Activated CD4-positive, alpha-beta T cell treated with anti-CD3 and anti-CD28 coated beads, Interleukin-2, amount 50 U/mL, for 16 hours (primary cell): ENCODE results near the gene RCOR1.
"Not testable (repeated sequence)": the region's sequence is repeated elsewhere in the genome, so short reads cannot be mapped to it uniquely, and the experiment has no call there.

Experiments
- DNase-seq: peaks from one replicate; pipeline ENCODE4 v3.0.0-alpha.2; 2020

Gene RCOR1

DNA sequence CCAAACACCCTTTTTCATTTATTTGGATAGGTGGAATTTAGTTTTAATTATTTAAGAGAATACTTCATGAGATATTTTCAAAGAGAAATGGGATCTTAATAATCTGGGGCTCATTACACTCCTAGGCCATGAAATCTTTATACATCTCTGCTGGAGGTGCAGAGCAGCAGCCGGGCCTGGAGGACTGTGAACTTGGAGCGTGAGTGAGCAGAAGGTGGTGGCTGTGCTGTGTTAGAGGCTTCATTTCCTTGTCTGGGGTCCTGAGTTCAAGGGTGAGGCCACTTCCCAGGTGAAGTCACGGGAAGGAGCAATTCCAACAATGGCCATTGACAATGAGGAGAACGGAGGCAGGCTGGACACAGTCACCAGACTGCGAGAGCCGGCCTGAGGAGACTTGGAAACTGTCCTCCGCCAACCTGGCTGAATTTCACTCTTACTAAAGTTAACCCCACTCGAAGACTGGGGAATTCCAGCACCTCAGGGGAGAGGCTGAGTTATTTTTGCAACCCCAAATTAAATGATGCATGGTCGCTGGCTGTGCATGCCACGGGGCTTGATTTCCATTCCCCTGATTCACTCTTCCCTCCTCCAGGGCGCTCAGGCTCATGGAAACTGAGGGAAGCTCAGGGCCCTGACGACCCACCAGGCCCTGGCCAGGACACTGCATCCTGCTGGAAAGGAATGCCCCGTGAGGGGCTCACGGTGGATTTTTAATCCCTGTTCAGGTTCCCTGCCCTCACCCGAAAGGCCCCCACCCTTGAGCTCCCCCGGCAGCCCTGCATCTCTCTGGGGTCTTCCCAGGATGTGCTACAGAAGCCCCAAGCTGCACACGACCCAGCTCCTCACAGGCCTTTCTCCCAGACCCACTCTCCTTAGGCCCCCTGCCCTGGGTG is 162.2 kb downstream of the RCOR1 start:
- DNase-seq, result no peak

DNA sequence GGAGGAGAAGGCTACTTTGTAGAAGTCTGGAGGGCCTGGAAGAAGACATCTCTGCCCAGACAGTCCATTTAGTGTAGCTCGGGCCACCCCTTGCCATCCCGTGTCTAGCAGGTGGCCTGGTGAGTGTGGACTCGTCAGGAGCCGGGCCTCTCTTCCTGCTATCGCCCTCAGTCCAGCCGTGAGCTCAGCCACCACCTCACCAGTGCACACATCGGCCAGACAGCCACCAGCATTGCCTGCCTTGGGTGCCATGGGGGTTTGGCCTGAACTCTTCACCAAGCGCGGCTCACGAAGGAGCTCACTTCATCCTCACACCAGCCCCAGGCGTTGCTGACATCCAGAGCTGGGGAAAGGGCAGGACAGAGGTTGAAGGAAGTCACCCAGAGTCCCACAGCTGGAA is 165.2 kb downstream of the RCOR1 start:
- no peak for DNase-seq

DNA sequence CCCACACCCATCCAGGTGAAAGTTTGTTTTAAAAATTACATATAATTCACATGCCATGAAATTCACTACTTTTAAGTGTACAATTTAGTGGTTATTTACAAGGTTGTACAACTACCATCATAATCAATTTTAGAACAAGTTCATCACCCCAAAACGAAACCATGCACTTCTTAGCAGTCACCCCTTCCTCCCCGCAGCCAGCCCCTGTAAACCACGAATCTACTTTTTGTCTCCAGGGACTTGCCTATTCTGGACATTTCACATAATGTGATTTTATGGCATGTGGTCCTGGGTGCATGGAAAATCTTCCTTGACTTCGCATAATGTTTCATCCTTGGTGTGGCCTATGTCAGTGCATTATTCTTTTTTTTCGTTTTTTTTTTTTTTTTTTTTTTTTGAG is 165.6 kb downstream of the RCOR1 start:
- no peak for DNase-seq

DNA sequence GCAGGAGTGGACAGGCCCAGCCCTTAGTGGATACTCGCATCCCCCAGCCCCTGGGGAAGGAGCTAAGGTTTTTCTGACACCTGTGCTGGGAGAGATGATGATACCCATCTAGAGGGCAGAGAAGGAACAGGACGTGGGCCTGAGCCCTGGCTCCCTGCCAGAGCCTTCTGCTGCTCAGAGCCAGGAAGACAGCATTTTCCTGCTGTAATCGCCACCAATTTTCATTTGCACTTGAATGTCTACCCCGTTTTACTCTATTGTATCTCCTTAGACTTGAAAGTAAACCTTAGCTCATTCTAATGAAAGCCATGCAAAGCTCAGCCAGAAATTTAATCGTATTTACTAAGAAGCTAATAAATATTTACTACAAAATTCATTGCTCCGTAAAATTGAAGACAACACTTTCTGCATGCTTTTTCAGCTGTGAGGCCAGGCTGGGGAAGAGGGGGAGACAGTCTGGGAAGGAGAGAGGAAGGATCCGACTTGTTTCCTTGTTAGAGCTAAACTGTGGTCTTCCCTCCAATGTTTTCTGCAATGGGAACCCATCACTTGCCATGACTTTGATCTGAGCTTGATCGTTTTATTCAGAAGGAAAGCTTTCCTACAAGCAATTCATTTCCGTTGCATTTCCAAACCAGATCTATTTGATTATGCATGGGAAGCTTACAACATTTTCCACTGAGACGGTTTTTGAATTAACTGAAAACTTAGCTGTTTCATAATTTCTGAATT is 167.2 kb downstream of the RCOR1 start:
- no peak for DNase-seq

DNA sequence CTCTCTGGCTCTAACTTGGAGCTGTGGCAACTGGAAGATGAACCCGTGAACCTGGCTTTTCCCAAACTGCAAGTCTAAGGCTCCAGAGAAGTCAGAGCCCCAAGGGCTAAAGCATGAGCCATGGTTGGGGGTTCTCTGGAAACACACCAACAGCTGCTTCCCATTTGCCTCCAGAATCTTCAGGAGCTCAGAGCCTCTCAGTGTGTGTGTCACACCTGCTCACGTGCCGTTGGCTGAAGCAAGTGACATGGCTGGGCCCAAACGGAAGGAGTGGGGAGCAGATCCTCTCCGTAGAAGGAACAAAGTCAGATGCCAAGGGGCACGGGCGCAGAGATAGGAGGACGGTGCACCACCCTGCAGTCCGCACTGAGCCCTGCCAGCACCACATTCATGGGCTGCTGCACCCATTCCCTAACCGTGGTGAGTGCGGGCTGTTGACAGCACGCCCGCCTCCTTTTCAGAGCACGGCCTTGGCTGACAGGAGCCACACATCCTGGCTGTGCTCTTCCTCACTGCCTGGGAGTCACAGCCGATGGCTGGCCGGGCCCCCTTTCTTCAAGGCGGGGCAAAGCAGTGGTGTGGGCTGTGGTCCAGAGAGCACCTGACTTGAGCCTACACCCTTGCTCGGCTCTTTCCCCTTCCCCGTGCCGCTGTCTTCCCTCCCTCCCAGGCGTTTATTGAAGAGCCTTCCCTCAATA is 168.2 kb downstream of the RCOR1 start:
- DNase-seq, result no peak

DNA sequence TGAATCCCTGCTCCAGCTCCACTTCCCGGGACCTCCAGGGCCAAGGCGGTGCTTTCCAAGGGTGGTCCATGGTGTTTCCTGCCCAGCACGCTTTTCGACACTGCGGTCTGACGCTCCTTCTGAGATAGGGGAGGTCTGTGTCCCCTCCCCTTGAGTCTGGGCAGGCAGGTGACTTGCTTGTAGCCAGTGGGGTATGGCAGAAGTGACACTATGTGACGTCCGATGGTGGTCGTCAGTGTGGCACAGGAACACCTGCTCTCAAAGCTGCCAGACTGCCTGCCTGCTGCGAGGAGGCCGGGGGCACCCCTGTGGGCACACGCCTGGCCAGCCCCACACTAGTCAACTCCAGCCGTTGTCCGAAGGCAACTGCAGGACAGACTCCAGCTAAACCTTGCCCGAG is 168.8 kb downstream of the RCOR1 start:
- DNase-seq, result no peak

DNA sequence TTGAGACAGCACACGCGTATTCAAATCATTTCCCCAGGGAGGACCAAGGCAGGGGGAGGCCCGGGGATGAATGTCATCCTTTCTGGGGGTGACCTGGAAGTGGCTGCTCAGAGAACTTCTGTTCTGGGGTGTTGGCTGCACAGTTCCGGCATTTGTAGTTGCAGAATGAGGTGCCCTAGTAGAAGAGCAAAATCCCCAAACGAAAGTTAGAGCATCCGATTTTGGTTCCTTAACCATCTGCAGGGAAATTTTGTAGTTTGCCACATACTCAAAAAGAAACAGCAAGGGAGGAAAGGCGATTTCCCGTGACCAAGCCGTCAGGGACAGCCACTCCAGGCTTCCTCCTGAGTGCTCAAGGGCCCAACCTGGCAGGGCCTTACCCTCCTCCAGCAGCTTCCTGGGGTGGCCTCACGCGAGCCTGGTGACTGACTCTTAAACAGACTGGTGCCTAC is 171.8 kb downstream of the RCOR1 start:
- no peak for DNase-seq

DNA sequence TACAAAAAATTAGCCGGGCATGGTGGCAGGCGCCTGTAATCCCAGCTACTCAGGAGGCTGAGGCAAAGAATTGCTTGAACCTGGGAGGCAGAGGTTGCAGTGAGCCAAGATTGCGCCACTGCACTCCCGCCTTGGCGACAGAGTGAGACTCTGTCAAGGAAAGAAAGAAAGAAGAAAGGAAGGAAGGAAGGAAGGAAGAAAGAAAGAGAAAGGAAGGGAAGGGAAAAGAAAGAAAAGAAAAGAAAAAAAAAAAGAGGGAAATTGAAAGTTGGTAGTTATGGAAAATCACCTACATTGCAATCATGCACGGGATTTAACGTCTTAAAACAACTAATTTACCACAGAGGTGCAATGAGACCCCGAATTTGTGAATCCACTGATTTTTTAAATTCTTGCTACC is 173.3 kb downstream of the RCOR1 start:
- not testable (repeated sequence) for DNase-seq

DNA sequence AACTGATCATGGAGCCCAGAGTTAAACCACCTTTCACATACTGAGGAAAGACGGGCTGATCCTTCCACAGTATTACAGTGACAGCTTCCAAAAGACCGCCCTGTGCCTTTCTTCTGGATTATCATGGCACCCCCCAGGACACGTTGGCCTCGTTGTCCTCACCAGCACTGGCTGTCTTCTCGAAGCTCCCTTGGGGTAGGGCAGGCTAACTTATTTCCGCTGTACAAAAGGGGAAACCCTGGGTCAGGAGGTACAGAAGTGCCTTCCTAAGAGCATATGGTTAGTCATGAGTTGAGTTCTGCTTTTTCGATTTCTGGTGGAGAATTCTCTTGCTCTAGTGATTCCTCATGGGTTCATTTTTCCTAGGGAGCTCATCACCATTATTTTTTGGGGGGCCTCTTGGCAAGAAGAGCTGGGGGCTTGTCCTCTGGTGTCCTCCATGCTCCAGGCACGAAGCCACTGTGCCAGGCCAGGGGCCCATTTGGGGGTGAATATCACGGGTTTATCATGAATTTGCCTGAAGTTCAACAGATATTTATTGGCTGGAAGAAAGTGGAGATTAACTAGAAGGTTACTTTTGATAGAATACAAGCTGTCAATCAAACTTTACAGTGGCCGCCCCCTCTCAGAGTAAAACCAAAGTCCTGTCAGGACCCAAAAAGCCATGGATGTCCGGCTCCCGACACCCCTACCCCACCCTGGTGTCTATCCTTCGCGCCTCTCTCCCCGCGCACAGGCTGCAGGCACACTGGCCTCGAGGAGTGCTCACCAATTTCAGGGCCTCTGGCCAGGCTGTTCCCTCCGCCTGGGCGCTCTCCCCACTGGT is 176.0 kb downstream of the RCOR1 start:
- DNase-seq, result no peak

DNA sequence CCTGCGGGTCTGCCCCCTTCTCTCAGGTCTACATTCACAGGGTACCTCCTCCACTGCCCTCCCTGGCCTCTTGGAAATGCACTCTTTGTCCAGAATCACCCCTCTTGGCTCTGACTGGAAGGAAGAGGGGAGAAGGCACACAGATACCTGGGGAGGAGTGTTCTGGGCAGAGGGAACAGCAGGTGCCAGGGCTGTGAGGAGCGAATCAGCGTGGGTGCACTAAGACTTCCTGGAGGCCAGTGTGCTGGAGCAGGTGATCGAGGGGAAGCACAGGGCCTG is 176.5 kb downstream of the RCOR1 start:
- DNase-seq, result no peak

DNA sequence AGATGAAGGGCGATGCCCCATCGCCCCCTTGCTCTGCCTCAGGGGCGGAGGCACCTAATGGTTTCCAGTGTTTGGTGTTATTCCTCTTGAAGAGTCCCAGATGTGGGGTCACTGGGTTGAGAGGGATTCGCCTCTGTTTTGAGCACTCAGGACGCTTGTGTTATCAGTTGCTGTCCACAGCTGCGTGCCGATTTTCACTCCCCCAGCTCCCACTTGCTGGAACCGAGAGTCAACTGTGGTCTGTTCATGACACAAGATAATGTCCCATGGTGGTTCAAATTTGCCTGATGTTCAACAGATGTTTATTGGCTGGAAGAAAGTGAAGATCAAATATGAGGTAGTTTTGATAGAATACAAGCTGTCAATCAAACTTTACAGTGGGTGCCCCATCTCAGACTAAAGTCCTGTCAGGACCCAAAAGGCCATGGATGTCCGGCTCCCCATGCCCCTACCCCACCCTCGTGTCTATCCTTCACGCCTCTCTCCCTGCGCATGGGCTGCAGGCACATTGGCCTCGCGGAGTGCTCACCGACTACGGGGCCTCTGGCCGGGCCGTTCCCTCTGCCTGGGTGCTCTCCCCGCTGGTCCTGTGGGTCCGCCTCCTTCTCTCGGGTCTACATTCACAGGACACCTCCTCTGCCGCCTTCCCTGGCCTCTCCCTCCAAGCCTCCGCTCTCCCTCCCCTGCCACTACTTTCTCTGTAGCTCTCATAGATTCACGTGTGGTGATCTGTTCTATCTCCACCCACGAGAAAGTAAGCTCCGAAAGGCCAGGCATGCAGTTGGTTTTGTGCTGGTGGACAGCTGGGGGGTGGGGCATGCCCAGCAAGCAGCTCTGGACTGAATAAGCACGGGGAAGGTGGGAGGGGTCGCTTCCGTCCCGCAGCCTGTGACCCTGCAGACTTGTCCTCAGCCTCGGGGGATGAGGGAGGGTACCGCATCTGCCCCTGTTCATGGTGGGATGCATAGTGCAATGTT is 178.0 kb downstream of the RCOR1 start:
- no peak for DNase-seq

DNA sequence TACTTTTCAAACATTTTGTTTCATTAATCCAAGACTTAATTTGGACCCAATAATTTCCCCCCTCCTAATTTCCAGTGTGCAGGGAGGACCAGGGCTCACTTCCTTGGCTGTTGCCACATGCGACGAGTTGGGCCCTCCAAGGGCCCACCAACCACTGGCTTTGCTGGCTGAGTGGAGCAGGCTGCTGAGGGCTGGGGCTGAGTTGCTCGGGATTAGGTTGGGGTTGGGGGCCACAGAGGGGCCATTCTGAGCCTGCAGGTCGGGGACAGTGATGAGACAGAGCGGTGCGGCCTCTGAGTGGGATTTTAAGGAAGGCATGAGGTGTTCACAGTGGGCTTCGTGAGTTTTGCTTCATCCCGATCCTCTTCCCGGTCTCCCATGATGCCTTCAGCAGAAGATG is 178.7 kb downstream of the RCOR1 start:
- no peak for DNase-seq

DNA sequence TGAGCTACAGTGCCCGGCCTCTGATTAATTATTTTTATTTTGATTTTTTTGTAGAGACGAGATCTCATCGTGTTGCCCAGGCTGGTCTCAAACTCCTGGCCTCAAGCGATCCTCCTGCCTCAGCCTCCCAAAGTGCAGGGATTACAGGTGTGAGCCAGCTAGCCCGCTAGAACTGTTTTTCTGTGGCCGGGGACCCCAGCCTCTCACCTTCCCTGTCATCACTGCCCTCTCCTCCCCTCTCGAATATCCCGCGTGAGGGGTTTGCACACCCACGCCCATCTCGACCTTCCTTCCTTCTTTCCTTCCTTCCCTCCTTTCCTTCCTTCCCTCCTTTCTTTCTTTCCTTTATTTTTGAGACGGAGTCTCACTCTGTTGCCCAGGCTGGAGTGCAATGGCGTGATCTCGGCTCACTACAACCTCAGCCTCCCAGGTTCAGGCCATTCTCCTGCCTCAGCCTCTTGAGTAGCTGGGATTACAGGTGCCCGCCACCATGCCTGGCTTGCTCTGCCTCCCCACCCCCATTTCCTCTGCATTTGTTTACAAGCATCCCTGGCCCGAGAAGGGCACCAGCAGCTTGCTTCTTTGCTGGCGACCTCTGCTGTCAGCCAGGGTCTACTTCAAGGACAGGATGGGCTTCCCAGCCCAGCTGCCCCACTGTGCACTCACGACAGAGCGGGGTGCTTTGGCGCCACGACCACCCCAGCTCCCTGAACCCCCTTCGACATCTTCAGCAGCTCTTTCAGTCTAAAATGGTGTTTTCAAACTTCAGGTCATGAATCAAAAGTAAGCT is 180.5 kb downstream of the RCOR1 start:
- no peak for DNase-seq

DNA sequence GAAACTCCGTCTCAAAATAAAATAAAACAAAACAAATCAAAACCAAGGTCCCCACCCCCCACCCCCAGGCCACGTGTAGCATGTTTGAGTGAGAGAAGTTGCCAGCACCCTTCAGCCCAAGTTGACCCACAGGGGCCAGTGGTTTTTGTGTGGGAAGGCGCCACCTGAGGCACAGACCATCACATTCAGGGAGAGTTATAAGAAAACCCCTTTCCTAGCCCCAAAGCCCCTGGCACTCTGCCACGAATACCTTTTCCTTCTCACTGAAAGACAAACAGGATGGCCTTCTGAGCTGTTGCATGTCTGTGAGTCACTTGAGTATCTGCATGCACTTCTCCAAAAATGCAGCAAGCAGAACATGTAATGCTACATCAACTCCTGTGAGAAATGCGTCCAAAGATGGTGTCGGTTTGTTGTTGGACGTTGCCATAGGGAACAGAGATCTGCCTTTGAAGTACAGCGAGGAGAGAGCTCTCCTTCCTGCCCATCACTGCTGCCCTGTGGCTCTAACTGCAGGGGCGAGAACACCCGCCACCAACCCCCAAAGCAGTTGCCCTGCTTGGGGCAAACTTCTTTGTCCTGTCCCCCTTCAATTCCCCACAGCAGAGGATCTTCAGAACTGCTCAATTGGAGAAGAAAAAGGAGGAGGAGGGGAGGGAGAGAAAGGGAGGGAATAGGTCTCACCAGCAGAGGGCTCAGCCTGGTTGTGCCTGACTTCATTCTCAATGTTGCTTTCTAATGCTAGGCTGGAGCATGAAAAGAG is 182.1 kb downstream of the RCOR1 start:
- peak; percentile 75 for DNase-seq

DNA sequence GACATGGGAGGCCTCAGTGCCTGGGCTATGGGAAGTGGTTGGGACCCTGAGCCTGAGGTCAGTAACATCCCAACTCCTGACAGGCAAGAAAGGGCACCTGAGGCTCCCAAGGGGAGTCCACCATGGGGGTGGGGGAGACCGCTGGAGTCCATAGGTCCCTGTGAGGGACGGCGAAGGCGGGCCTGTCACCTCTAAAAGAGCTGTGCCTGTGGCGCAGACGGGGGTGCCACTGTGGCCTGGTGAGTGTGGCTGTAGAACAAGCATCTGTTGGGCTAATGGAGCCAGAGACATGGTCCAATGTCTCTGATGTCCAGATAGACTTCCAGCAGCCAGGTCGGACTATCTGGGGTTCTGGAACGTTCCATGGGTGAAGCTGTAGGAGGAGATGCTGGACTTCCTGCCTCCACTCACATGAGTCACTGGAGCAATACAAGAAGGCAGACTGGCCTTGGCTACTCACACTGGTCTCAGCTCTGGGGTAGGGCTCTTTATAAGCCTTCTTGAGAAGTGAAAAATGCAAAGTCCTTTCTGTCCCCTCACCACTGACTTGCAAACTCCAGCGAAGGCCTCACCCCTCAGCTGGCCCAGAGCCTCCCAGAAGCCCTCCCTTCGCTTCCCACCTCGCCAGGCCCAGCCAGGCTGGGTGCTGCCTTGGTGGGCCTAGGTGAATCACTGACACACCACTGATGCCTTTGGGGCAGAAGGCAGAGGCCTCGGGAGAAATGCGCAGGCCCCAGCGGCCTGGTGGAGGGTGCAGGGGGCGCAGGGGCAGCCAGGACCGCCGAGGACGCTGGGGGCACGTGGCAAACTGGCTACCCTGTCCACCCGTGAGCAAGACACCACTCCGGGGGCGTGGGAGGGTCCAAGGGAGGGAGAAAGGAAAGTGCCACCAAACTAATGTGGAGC is 183.7 kb downstream of the RCOR1 start:
- DNase-seq, result no peak

DNA sequence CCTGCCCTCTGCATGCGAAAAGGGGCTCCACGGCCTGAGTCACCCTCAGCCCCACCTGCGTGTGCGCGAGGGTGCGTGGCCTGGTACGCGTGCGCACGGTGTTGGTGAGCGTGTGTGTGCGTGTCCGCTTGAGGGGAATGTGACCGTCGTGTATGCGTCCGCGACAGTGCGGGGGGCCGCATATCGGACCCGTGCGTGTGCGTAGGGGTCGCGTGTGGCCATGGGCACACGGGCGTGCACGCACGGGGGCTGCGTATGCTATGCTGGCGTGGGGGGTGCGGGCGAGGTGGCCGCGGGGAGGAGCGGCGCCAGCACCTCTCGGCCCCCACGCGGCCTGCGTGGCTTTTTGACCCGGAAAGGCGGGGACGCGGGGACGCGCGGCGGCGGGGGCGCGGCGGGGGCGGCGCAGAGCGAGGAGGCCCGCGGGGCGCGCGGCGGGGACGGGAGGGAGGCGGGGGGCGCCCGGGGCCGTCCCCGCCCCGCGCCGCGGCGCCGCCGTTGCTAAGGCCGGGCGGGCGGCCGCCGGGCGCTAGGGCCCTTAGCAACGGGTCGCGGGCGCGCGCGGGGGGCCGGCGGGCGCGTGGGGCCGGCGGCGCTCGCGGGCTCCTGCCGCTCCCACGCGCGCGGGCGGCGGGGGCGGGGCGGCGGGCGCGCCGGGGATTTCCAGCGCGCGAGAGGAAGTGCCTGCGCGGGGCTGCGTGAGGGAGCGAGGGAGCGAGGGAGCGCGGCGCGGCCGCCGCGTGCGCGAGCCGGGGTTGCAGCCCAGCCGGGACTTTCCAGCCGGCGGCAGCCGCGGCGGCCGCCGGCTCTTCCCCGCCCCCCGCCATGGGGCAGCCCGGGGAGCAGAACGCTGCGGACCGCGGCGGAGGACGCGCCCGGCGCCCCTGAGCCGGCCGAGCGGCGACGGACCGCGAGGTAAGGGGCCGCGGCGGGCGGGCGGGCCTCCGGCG is 184.6 kb downstream of the RCOR1 start, which contains the start of gene TRAF3:
TRAF3 (plus strand) TSS at position 689 of the 950 bp plus-strand sequence. CDS start 92,753 bp downstream, outside the sequence.
- DNase-seq, result peak; percentile 84

DNA sequence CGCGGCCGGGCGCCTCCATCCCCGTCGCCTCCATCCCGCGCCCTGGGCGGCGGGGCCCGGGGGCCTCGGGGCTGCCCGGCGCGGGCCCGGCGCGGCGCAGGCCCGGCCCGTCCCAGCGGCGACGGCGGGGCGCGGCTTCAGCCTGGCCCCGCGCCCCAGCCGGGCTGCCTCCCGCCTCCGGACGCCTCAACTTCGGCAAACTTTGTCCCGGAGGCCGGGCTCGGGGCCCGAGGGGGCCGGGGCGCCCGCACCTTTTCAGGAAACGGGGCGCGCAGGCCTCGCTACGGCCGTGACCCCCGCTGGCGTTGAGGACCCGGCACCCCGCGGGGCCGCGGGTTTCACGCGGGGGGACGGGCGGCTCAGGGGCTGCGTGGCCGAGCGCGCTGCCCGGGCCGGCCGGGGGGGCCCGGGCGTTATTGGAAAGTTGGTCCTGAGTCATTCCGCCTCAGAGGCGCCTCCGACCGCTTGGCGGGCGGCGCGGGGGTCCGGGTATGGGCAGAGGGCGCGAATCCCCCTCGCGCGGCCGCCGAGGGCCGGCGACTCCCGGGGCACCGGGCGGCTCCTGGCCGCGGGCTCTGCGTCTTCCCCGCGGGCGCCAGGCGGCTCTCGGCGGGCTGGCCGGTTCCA is 185.4 kb downstream of the RCOR1 start:
- no peak for DNase-seq
